K562 (cell line): ENCODE data around the gene CDYL2.

ENCODE experiments used
- ZFX ChIP-seq: sonication (generic); formaldehyde crosslinking; IDR thresholded peaks from 2 replicates; pipeline ENCODE4 v1.8.0; 2022; ENCODE audit warnings: mild to moderate bottlenecking, missing genetic modification reagents, moderate library complexity
- TF ChIP-seq, protein P1 (sequence below): sonication (generic); formaldehyde crosslinking; IDR thresholded peaks from 2 replicates; pipeline ENCODE4 v1.8.1; 2023; ENCODE audit warnings: mild to moderate bottlenecking, missing genetic modification reagents, moderate library complexity

DNA sequence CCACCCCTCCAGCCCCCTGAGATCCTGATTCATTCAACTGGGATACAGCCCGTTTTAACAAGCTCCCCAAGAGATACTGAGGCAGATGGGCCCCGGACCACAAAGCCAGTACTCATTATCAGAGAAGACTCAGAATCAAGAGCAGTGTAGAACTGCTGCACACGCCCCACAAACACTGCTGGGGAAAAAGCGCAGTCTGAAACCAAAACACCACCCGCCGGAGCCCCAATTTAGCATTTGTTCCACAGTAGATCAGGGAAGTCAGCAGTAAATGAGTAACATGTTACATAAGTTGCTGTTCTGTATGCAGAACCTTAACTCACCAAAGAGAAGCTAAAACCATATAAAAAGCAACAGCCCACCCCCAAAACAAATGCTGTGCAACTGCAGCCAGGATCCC lies 123.6 kb downstream of the CDYL2 start:
- no peak for TF ChIP-seq ZFX (CRISPR knock-in tag)
- TF ChIP-seq, protein P1, sequence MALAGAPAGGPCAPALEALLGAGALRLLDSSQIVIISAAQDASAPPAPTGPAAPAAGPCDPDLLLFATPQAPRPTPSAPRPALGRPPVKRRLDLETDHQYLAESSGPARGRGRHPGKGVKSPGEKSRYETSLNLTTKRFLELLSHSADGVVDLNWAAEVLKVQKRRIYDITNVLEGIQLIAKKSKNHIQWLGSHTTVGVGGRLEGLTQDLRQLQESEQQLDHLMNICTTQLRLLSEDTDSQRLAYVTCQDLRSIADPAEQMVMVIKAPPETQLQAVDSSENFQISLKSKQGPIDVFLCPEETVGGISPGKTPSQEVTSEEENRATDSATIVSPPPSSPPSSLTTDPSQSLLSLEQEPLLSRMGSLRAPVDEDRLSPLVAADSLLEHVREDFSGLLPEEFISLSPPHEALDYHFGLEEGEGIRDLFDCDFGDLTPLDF (CRISPR knock-in tag) = no peak
